Heart right ventricle (tissue), 16 donors: ENCODE data around the gene LIPT1. TPM values are rescaled to one million over a fixed set of nuclear protein-coding genes. Genes with fewer than 3 reads are reported as not detected.

Experiments
- ATAC-seq, 8 donors: fragments of 200-7000 bp; cut with Tn5 transposase; one replicate each; pipeline ENCODE4 v1.9.1; 2020; ENCODE audit warnings: mild to moderate bottlenecking in 8 of 8, moderate library complexity in 8 of 8, moderate number of reproducible peaks in 1 of 8
- DNase-seq, 2 donors: peaks; one replicate each; pipeline ENCODE4 v3.0.0-alpha.2; 2020
- H3K27ac ChIP-seq, 10 donors: fragments of 200-600 bp; sonication (generic) in 2 of 10; one replicate each; pipeline versions ENCODE4 v1.5.0 to v1.8.0; 2020 to 2022; ENCODE audit warnings: mild to moderate bottlenecking in 3 of 10
- H3K27me3 ChIP-seq, 7 donors: fragments of 200-600 bp; one replicate each; pipeline ENCODE4 v1.8.0; 2021 to 2022; ENCODE audit warnings: mild to moderate bottlenecking in 2 of 7
- H3K36me3 ChIP-seq, 9 donors: fragments of 200-600 bp; sonication (generic) in 1 of 9; one replicate each; pipeline versions ENCODE4 v1.5.0 to v1.8.0; 2020 to 2022; ENCODE audit warnings: mild to moderate bottlenecking in 2 of 9
- H3K4me1 ChIP-seq, 9 donors: fragments of 200-600 bp; sonication (generic) in 1 of 9; one replicate each; pipeline versions ENCODE4 v1.5.0 to v1.8.0; 2020 to 2022; ENCODE audit warnings: mild to moderate bottlenecking in 4 of 9
- H3K4me3 ChIP-seq, 10 donors: fragments of 200-600 bp; sonication (generic) in 2 of 10; one replicate each; pipeline versions ENCODE4 v1.5.0 to v1.8.0; 2020 to 2022; ENCODE audit warnings: mild to moderate bottlenecking in 7 of 10, moderate library complexity in 2 of 10
- H3K9me3 ChIP-seq, 11 donors: fragments of 200-600 bp in 10 of 11; sonication (generic) in 2 of 11; one replicate each; pipeline versions ENCODE4 v1.5.0 to v1.8.0; 2013 to 2022; ENCODE audit warnings: mild to moderate bottlenecking in 2 of 11, control low read depth in 1 of 11, moderate library complexity in 1 of 11
- CTCF ChIP-seq, 9 donors: fragments of 200-600 bp; sonication (generic) in 2 of 9; IDR thresholded peaks; one replicate each; pipeline versions ENCODE4 v1.5.0 to v1.8.0; 2021 to 2022; ENCODE audit warnings: antibody characterized with exemption in 9 of 9, mild to moderate bottlenecking in 5 of 9, moderate library complexity in 1 of 9
- WGBS, 2 donors: extraction: QIAGEN DNeasy Blood & Tissue Kit; methylation state at CpG; one replicate each; pipeline ENCODE4 v1.1.7; 2013; ENCODE audit warnings: inconsistent platforms in 1 of 2; 5-methylcytosine and 5-hydroxymethylcytosine counted together
- intact Hi-C, 10 donors: fragments of 100-400 bp; cut with DNase I; formaldehyde crosslinking; loops; one replicate each; pipeline versions ENCODE4 v1.11.1 to v1.14.2; 2022
- polyA plus RNA-seq, 2 donors: library from polyadenylated mRNA; stranded (reverse); fragments of 200-250 nt; gene quantifications; one replicate each; pipeline ENCODE4 v1.2.3, GENCODE V29; 2013
- total RNA-seq, 10 donors: library from RNA; stranded (reverse); fragmentation: NEBNext Ultra II Directional in 3 of 10; extraction: Animal tissue kit (Norgen Biotek cat#: 25700) in 3 of 10; gene quantifications; one replicate each; pipeline versions ENCODE4 v1.2.1 to v1.2.4, GENCODE V29; 2021 to 2023
- donor health status: Arrhythmogenic right ventricular cardiomyopathy.
- donor health status: ischemic (EF 13 %, LVEDD 7.1; RV severe dilation, severe dysfunction).
- donor health status: healthy with polysubstance abuse.
- donor health status: DM: no; HTN: yes; CAD: no.
- donor health status: DM: no; HTN: no; CAD: no.
- donor health status: ischemic (EF 25% LVEDD 6.9; RV normal size, moderate dysfunction).
- donor health status: ischemic (EF 25% LVEDD 5.7; RV mildly dilated, moderate dysfunction).
- donor health status: healthy.
- donor health status: DM: yes; HTN: yes; CAD: no.
- donor health status: Ischemic cardiomyopathy.
- donor health status: ischemic (EF 35%, LVEDD 5.7; RV mildly dilated, moderate dysfunction).
- donor health status: nonischemic (EF 11% LVEDD 7.7; RV severe dilation, severe dysfunction).
- donor health status: DM: yes; HTN: yes; CAD: no.
- donor health status: PGD.
- donor health status: ischemic (EF 29% LVEDD 5.4; RV normal size, mild dysfunction).
- donor health status: nonischemic (EF 23%, LVEDD 6.1; RV moderate dilation, normal function).

LIPT1 gene
- total and polyA plus RNA-seq, 12 donors: 4.2 to 18.5 (median 7.6) TPM

GRCh38 chr2:99180755-99181623, 26.2 kb downstream of the LIPT1 start, which contains the start of the genes MITD1 and MRPL30:
TSS of gene MITD1 (minus strand) at chr2:99181058. CDS start at chr2:99180981, 77 bp downstream.
TSS of gene MRPL30 (plus strand) at chr2:99181184. CDS start at chr2:99186204, 5,020 bp downstream.
- Histone ChIP-seq H3K27me3 (no peaks in the 10 kb centered on the region), H3K36me3 (peaks cover 0 to under 1% (median 0%) of the 10 kb centered on the region in 9 donors), H3K27ac (peak within 1 kb of the TSS in 9 of 10 donors; percentile 60 to 89 (median 77)), H3K4me1 (peaks cover 4 to 47% (median 36%) of the 10 kb centered on the region in 9 donors), H3K9me3 (no peaks in the 10 kb centered on the region), H3K4me3 (peak within 1 kb of the TSS; percentile 35 to 99 (median 74))
- 0% methylated on average over 39 of the region's 39 CpGs for WGBS, 2 donors
- TF ChIP-seq CTCF (IDR thresholded peaks at IDR 0.05): no peak
- peak; percentile 85 to 94 for DNase-seq
- intact Hi-C loops: loop anchor here in 8 of 10 donors (1.0 to 10.0 kb wide), 8 partner anchors 22 to 306 kb away; partner anchors contain the start of genes TXNDC9 (in 8 of the 8), EIF5B (in 7 of the 8), C2orf15 (in 1 of the 8) and LIPT1 (in 1 of the 8)
- ATAC-seq: peak; percentile 97 to 100 (median 99)

GRCh38 chr2:99181624-99182000, 26.8 kb downstream of the LIPT1 start:
- no peak for ATAC-seq
- Histone ChIP-seq H3K4me3 (peak overlapping the region; percentile 35 to 99 (median 74)), H3K27ac (peak overlapping the region in 8 of 10 donors; percentile 62 to 89 (median 78)), H3K9me3 (no peaks in the 10 kb centered on the region), H3K27me3 (no peaks in the 10 kb centered on the region), H3K36me3 (peaks cover 0 to 7% (median under 1%) of the 10 kb centered on the region in 9 donors), H3K4me1 (peaks cover 4 to 47% (median 36%) of the 10 kb centered on the region in 9 donors)
- 2 to 4% methylated on average over 4 of the region's 4 CpGs for WGBS, 2 donors
- TF ChIP-seq CTCF (IDR thresholded peaks at IDR 0.05): no peak
- no peak for DNase-seq
- intact Hi-C loops: loop anchor here in 8 of 10 donors (1.0 to 10.0 kb wide), 8 partner anchors 23 to 306 kb away; partner anchors contain the start of genes TXNDC9 (in 8 of the 8), EIF5B (in 7 of the 8), C2orf15 (in 1 of the 8) and LIPT1 (in 1 of the 8)

GRCh38 chr2:99183025-99183424, 28.3 kb downstream of the LIPT1 start:
- H3K36me3 ChIP-seq: peaks cover 0 to 21% (median 9%) of the 10 kb centered on the region in 9 donors
- 95 to 98% methylated on average over 3 of the region's 3 CpGs for WGBS, 2 donors
- no peaks in the 10 kb centered on the region for H3K27me3 ChIP-seq
- H3K4me1 ChIP-seq: peaks cover 4 to 47% (median 36%) of the 10 kb centered on the region in 9 donors
- no peak overlapping the region for H3K27ac ChIP-seq
- H3K4me3 ChIP-seq: no peak overlapping the region
- DNase-seq (no peak), ATAC-seq (no peak)
- intact Hi-C loops: loop anchor here in 4 of 10 donors (5.0 to 10.0 kb wide), 4 partner anchors 41 to 304 kb away; partner anchors contain the start of genes EIF5B (in 3 of the 4), TXNDC9 (in 3 of the 4) and C2orf15 (in 1 of the 4)
- H3K9me3 ChIP-seq: no peaks in the 10 kb centered on the region
- no peak for TF ChIP-seq CTCF (IDR thresholded peaks at IDR 0.05)

- H3K9me3 ChIP-seq: no peaks in the 10 kb centered on the region
- H3K4me1 ChIP-seq: peaks cover 4 to 32% (median 26%) of the 10 kb centered on the region in 9 donors
- peaks cover 0 to 39% (median 16%) of the 10 kb centered on the region in 9 donors for H3K36me3 ChIP-seq
- no peak overlapping the region for H3K4me3 ChIP-seq
- 61 to 74% methylated on average over 6 of the region's 6 CpGs for WGBS, 2 donors
- H3K27ac ChIP-seq: no peak overlapping the region
- ATAC-seq (no peak), DNase-seq (no peak)
- intact Hi-C loops: loop anchor here in 5 of 10 donors (5.0 to 10.0 kb wide), 5 partner anchors 43 to 1113 kb away; partner anchors contain the start of genes EIF5B (in 3 of the 5), TXNDC9 (in 3 of the 5) and C2orf15 (in 1 of the 5)
- no peaks in the 10 kb centered on the region for H3K27me3 ChIP-seq
- no peak for TF ChIP-seq CTCF (IDR thresholded peaks at IDR 0.05)
Measured at GRCh38 chr2:99184811-99185210, 30.0 kb downstream of the LIPT1 start.
